ENCODE results near the gene S100A6.

The S100A6 gene

DNA sequence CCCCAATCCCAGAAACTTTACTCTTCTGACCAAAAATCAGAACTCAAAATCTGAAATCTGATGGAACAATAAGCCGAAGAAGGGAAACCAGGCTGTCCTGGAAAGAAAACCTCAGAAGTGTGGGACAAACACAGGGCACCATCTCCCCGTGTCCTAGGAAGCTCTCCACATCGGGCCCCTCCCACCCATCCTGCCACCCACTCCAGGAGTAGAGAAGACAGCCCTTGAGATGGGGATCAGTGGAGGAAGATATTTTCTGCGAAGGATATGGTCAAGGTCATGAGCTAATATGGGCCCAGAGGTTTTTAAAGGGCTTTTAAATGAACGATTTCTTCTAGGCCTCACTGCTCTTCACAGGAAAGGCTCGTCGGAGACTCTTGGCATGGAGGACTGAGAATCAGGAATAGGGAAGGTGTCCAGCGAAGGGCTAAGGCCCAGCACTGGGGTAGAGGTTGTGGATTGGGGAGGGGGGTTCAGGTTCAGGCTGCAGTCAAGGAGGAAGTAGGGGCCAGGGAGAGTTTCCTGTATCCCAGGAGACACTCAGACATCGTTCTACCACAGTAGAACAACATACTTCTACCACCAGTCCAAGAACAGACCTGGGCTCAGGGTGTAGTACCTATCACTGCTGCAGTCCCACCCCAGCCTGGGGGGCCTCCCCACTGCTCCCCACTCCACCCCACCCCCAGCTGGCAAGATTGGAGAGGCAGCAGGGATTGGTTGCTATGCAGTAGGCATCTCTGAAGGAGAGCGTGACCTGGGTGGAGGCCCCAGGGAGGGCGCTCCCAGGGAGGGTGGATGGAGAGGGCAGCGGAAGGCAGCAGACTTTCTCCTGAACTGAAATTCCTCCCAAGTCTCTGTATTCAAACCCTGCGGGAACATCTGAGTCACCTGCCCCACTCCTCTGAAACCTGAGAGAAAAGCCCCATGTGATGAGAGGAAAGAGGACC, 6.1 kb upstream of the S100A6 start:
- Histone ChIP-seq H3K27me3 (ENCODE audit: insufficient read depth, low read length) (peaks cover 6% of the 10 kb centered on the region; the same call in 1 of the 2 replicates), H3K27ac (ENCODE audit: low read length) (no peak overlapping the region), H3K9me3 (ENCODE audit: insufficient read depth, low read depth, low read length) (no peaks in the 10 kb centered on the region), H3K36me3 (ENCODE audit: insufficient read depth, low read depth, low read length) (no peaks in the 10 kb centered on the region), H3K4me1 (ENCODE audit: insufficient read depth, low read length) (peaks cover 19% of the 10 kb centered on the region; the same call in 1 of the 2 replicates), H3K9ac (ENCODE audit: low read depth, low read length) (no peak overlapping the region), H3K4me3 (ENCODE audit: low read length) (no peak overlapping the region)

GRCh38 chr1:153540394-153541361, 4.9 kb upstream of the S100A6 start, which contains the start of gene S100A5:
Gene S100A5 (minus strand): TSS chr1:153540934. CDS start chr1:153540191, 743 bp downstream.
- Histone ChIP-seq H3K9me3 (ENCODE audit: insufficient read depth, low read depth, low read length) (no peaks in the 10 kb centered on the region), H3K36me3 (ENCODE audit: insufficient read depth, low read depth, low read length) (no peaks in the 10 kb centered on the region), H3K4me1 (ENCODE audit: insufficient read depth, low read length) (peaks cover 25% of the 10 kb centered on the region), H3K27me3 (ENCODE audit: insufficient read depth, low read length) (peaks cover 17% of the 10 kb centered on the region), H3K4me3 (ENCODE audit: low read length) (no peak within 1 kb of the TSS), H3K9ac (ENCODE audit: low read depth, low read length) (no peak within 1 kb of the TSS), H3K27ac (ENCODE audit: low read length) (no peak within 1 kb of the TSS)

DNA sequence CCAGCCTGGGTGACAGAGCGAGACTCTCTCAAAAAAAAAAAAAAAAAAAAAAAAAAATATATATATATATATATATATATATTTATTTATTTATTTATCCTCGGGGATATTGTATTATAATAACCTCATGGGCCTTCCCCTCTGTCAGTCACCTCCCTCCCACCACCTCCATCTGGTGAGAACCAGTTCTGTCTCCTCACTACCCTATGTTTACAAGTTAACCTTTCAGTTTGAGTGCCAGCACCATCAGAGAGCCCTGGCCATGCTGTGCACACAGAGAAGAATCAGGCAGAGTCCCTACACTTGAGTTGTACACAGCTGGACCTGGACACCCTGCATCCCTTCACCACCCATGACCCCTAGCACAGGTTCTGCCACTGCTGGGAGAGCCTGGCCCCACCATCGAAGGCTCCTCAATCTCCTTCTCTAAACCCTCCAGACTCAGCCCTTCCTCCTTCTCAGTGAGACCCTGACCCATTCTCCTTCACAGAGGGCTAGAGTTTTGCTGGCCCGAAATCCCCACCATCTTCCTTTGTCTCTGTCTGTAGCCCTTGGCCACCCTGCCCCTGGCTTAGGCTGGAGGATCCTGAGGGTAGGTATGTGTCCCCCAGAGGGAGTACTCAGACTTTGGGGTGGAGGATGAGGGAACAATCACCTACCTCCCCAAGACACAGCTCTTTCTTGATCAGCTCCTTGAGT, 3.8 kb upstream of the S100A6 start:
- Histone ChIP-seq H3K4me1 (ENCODE audit: insufficient read depth, low read length) (peaks cover 16% of the 10 kb centered on the region), H3K9me3 (ENCODE audit: insufficient read depth, low read depth, low read length) (no peaks in the 10 kb centered on the region), H3K36me3 (ENCODE audit: insufficient read depth, low read depth, low read length) (no peaks in the 10 kb centered on the region), H3K4me3 (ENCODE audit: low read length) (no peak overlapping the region), H3K27ac (ENCODE audit: low read length) (no peak overlapping the region), H3K9ac (ENCODE audit: low read depth, low read length) (no peak overlapping the region), H3K27me3 (ENCODE audit: insufficient read depth, low read length) (peaks cover 28% of the 10 kb centered on the region)

DNA sequence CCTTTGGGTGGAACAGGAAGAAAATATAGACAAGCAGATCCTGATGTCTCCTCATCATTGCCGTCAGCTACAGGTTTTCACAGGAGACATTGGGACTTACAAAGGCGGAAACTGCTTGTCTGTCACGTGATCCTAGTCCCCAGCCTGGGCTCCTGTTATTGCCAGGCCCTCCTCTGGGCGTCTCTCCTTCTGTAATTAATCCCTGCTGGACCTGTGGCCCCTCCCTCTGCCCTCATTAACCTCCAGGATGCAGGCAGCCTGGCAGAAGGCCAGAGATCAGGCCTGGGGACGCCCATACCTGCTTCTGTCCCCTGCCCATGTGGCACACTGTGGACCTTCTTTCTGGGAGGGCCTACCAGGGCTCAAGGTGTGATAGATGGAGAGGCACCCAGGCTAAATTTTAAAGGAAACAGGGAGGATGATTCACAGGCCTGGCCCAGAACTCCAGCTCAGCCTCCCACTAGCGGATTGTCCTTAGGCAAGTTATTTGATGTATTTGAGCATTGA, 2.6 kb upstream of the S100A6 start:
- no peaks in the 10 kb centered on the region for H3K9me3 ChIP-seq (ENCODE audit: insufficient read depth, low read depth, low read length)
- peaks cover 38% of the 10 kb centered on the region for H3K27me3 ChIP-seq (ENCODE audit: insufficient read depth, low read length)
- no peak overlapping the region; the same call in 1 of the 2 replicates for H3K4me3 ChIP-seq (ENCODE audit: low read length)
- H3K9ac ChIP-seq (ENCODE audit: low read depth, low read length) = peak overlapping the region; percentile 29; the same call in 1 of the 2 replicates
- H3K36me3 ChIP-seq (ENCODE audit: insufficient read depth, low read depth, low read length) = no peaks in the 10 kb centered on the region
- H3K4me1 ChIP-seq (ENCODE audit: insufficient read depth, low read length) = peaks cover 17% of the 10 kb centered on the region
- peak overlapping the region; percentile 53 for H3K27ac ChIP-seq (ENCODE audit: low read length)

GRCh38 chr1:153537376-153537730, 1.6 kb upstream of the S100A6 start:
- Histone ChIP-seq H3K9ac (ENCODE audit: low read depth, low read length) (no peak overlapping the region), H3K27ac (ENCODE audit: low read length) (no peak overlapping the region), H3K9me3 (ENCODE audit: insufficient read depth, low read depth, low read length) (no peaks in the 10 kb centered on the region), H3K4me3 (ENCODE audit: low read length) (no peak overlapping the region), H3K27me3 (ENCODE audit: insufficient read depth, low read length) (peaks cover 39% of the 10 kb centered on the region), H3K36me3 (ENCODE audit: insufficient read depth, low read depth, low read length) (no peaks in the 10 kb centered on the region), H3K4me1 (ENCODE audit: insufficient read depth, low read length) (peaks cover 22% of the 10 kb centered on the region)

GRCh38 chr1:153536671-153537375, 1.0 kb upstream of the S100A6 start:
- H3K9me3 ChIP-seq (ENCODE audit: insufficient read depth, low read depth, low read length) = no peaks in the 10 kb centered on the region
- peaks cover 26% of the 10 kb centered on the region for H3K4me1 ChIP-seq (ENCODE audit: insufficient read depth, low read length)
- H3K36me3 ChIP-seq (ENCODE audit: insufficient read depth, low read depth, low read length) = no peaks in the 10 kb centered on the region
- no peak overlapping the region for H3K27ac ChIP-seq (ENCODE audit: low read length)
- H3K9ac ChIP-seq (ENCODE audit: low read depth, low read length) = peak overlapping the region; percentile 47; the same call in 1 of the 2 replicates
- H3K4me3 ChIP-seq (ENCODE audit: low read length) = peak overlapping the region; percentile 66; the same call in 1 of the 2 replicates
- peaks cover 39% of the 10 kb centered on the region for H3K27me3 ChIP-seq (ENCODE audit: insufficient read depth, low read length)

DNA sequence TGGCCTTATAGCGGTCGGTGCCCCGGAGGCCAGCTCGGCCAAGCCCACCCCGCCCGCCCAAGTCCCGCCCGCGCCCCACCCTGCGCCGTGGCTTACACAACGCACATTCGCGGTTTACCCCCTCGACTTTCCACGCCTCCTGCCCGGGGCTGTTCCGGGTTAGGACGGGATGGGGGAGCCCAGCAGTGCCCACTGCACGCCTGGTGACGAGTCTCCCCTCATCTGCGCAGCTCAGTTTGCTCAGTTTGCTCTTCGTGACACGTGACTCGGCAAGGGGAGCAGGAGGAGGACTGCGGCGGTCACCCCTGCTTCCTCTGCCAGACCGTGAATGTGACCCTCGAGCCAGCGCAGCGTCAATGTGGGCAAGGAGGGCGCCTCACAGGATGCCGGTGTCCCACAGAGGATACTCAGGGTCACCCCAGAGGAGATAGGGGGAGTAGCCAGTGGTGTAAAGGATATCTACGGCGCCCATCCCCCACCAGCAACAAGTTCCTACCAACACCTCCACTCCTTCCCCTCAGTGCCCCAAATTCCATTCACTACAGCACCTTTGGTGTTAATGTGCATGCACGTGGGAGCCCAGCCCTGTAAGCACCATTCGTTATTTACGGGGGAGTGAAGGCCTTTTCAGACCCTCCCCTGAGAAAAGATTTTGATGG, 350 bp upstream of the S100A6 start:
- no peaks in the 10 kb centered on the region for H3K9me3 ChIP-seq (ENCODE audit: insufficient read depth, low read depth, low read length)
- H3K9ac ChIP-seq (ENCODE audit: low read depth, low read length) = peak overlapping the region; percentile 47; the same call in 1 of the 2 replicates
- no peaks in the 10 kb centered on the region for H3K36me3 ChIP-seq (ENCODE audit: insufficient read depth, low read depth, low read length)
- peaks cover 39% of the 10 kb centered on the region for H3K27me3 ChIP-seq (ENCODE audit: insufficient read depth, low read length)
- peak overlapping the region; percentile 66 for H3K4me3 ChIP-seq (ENCODE audit: low read length)
- H3K27ac ChIP-seq (ENCODE audit: low read length) = no peak overlapping the region
- peaks cover 26% of the 10 kb centered on the region for H3K4me1 ChIP-seq (ENCODE audit: insufficient read depth, low read length)

DNA sequence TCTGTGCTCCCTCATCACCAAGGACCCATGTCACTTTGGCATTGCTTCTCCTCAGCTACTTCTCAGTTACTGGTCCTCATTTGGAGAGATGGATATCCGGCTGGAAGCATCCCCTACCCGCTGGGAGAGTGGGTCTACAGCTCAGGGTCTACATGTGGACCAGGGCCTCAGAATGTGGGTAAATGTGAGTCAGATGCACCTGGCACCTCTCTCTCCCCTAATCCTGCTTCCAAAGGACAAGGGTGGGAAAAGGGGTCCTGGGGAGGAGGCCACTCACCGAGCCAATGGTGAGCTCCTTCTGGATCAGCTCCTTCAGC, 908 bp downstream of the S100A6 start:
- no peak overlapping the region for H3K27ac ChIP-seq (ENCODE audit: low read length)
- no peak overlapping the region for H3K9ac ChIP-seq (ENCODE audit: low read depth, low read length)
- H3K36me3 ChIP-seq (ENCODE audit: insufficient read depth, low read depth, low read length) = no peaks in the 10 kb centered on the region
- peaks cover 26% of the 10 kb centered on the region for H3K4me1 ChIP-seq (ENCODE audit: insufficient read depth, low read length)
- H3K27me3 ChIP-seq (ENCODE audit: insufficient read depth, low read length) = peaks cover 39% of the 10 kb centered on the region
- H3K9me3 ChIP-seq (ENCODE audit: insufficient read depth, low read depth, low read length) = no peaks in the 10 kb centered on the region
- no peak overlapping the region for H3K4me3 ChIP-seq (ENCODE audit: low read length)

- H3K4me1 ChIP-seq (ENCODE audit: insufficient read depth, low read length) = peaks cover 26% of the 10 kb centered on the region
- no peaks in the 10 kb centered on the region for H3K9me3 ChIP-seq (ENCODE audit: insufficient read depth, low read depth, low read length)
- H3K4me3 ChIP-seq (ENCODE audit: low read length) = no peak overlapping the region
- H3K9ac ChIP-seq (ENCODE audit: low read depth, low read length) = no peak overlapping the region
- no peaks in the 10 kb centered on the region for H3K36me3 ChIP-seq (ENCODE audit: insufficient read depth, low read depth, low read length)
- no peak overlapping the region for H3K27ac ChIP-seq (ENCODE audit: low read length)
- peaks cover 39% of the 10 kb centered on the region for H3K27me3 ChIP-seq (ENCODE audit: insufficient read depth, low read length)
These were observed 1.4 kb downstream of the S100A6 start for GRCh38 chr1:153534226-153534924.

- Histone ChIP-seq H3K4me1 (ENCODE audit: insufficient read depth, low read length) (peaks cover 26% of the 10 kb centered on the region), H3K27ac (ENCODE audit: low read length) (no peak overlapping the region), H3K4me3 (ENCODE audit: low read length) (peak overlapping the region; percentile 60; the same call in 1 of the 2 replicates)
These were observed 2.0 kb downstream of the S100A6 start for GRCh38 chr1:153533689-153534201.

More at GRCh38 chr1:153533689-153534201, 2.0 kb downstream of the S100A6 start:
- H3K9me3 ChIP-seq (ENCODE audit: insufficient read depth, low read depth, low read length) = no peaks in the 10 kb centered on the region
- no peaks in the 10 kb centered on the region for H3K36me3 ChIP-seq (ENCODE audit: insufficient read depth, low read depth, low read length)
- H3K27me3 ChIP-seq (ENCODE audit: insufficient read depth, low read length) = peaks cover 39% of the 10 kb centered on the region
- peak overlapping the region; percentile 46; the same call in 1 of the 2 replicates for H3K9ac ChIP-seq (ENCODE audit: low read depth, low read length)
